RWPE2 (cell line): ENCODE results near the gene HIBCH.

Experiments used
- ATAC-seq: fragments of 200-7000 bp; cut with Tn5 transposase; 3 replicates; pipeline ENCODE4 v1.9.1; 2021; ENCODE audit warnings: low read depth
- DNase-seq: peaks from one replicate; pipeline ENCODE4 v3.0.0-alpha.2; 2020; ENCODE audit warnings: low spot score
- H3K27ac ChIP-seq: fragments of 450-650 bp; 2 replicates; pipeline ENCODE4 v1.5.1; 2017; ENCODE audit warnings: mild to moderate bottlenecking; ENCODE audit not compliant: poor library complexity, severe bottlenecking
- H3K27me3 ChIP-seq: fragments of 250-450 bp; sonication (Bioruptor Pico); 2 replicates; pipeline ENCODE4 v1.5.1; 2021; ENCODE audit warnings: mild to moderate bottlenecking, moderate library complexity; ENCODE audit not compliant: insufficient read depth, poor library complexity, severe bottlenecking
- H3K36me3 ChIP-seq: fragments of 250-450 bp; sonication (Bioruptor Pico); 2 replicates; pipeline ENCODE4 v1.5.1; 2020; ENCODE audit warnings: low read depth, mild to moderate bottlenecking, moderate library complexity
- H3K4me1 ChIP-seq: fragments of 250-450 bp; sonication (Bioruptor Pico); 2 replicates; pipeline ENCODE4 v1.5.1; 2021; ENCODE audit warnings: mild to moderate bottlenecking, moderate library complexity; ENCODE audit not compliant: insufficient read depth, poor library complexity, severe bottlenecking
- H3K4me3 ChIP-seq: fragments of 250-450 bp; sonication (Bioruptor Pico); 2 replicates; pipeline ENCODE4 v1.5.1; 2021; ENCODE audit warnings: mild to moderate bottlenecking, moderate library complexity; ENCODE audit not compliant: severe bottlenecking
- H3K9me3 ChIP-seq: fragments of 250-450 bp; sonication (Bioruptor Pico); 2 replicates; pipeline ENCODE4 v1.5.1; 2021; ENCODE audit warnings: mild to moderate bottlenecking, moderate library complexity; ENCODE audit not compliant: severe bottlenecking
- TF ChIP-seq, protein P1 (sequence below): fragments of 450-650 bp; IDR thresholded peaks from one replicate; pipeline ENCODE4 v1.5.1; 2017; ENCODE audit warnings: mild to moderate bottlenecking, moderate library complexity; ENCODE audit not compliant: poor library complexity, severe bottlenecking

Gene HIBCH

GRCh38 chr2:190352668-190353536 is 33.3 kb upstream of the HIBCH start:
- Histone ChIP-seq H3K27ac (no peak overlapping the region), H3K36me3 (no peaks in the 10 kb centered on the region), H3K27me3 (no peaks in the 10 kb centered on the region), H3K9me3 (no peaks in the 10 kb centered on the region), H3K4me1 (peaks cover 13% of the 10 kb centered on the region), H3K4me3 (no peak overlapping the region)
- ATAC-seq (no peak), DNase-seq (no peak)
- TF ChIP-seq, protein P1, sequence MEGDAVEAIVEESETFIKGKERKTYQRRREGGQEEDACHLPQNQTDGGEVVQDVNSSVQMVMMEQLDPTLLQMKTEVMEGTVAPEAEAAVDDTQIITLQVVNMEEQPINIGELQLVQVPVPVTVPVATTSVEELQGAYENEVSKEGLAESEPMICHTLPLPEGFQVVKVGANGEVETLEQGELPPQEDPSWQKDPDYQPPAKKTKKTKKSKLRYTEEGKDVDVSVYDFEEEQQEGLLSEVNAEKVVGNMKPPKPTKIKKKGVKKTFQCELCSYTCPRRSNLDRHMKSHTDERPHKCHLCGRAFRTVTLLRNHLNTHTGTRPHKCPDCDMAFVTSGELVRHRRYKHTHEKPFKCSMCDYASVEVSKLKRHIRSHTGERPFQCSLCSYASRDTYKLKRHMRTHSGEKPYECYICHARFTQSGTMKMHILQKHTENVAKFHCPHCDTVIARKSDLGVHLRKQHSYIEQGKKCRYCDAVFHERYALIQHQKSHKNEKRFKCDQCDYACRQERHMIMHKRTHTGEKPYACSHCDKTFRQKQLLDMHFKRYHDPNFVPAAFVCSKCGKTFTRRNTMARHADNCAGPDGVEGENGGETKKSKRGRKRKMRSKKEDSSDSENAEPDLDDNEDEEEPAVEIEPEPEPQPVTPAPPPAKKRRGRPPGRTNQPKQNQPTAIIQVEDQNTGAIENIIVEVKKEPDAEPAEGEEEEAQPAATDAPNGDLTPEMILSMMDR: no peak

GRCh38 chr2:190351955-190352354 is 32.3 kb upstream of the HIBCH start:
- Histone ChIP-seq H3K9me3 (no peaks in the 10 kb centered on the region), H3K27me3 (no peaks in the 10 kb centered on the region), H3K36me3 (no peaks in the 10 kb centered on the region), H3K4me1 (peaks cover 7% of the 10 kb centered on the region), H3K4me3 (no peak overlapping the region), H3K27ac (no peak overlapping the region)
- TF ChIP-seq, protein P1: no peak
- ATAC-seq: no peak
- DNase-seq: no peak

GRCh38 chr2:190350371-190350770 is 30.7 kb upstream of the HIBCH start:
- peaks cover 16% of the 10 kb centered on the region for H3K4me1 ChIP-seq
- H3K4me3 ChIP-seq: no peak overlapping the region
- ATAC-seq (no peak), DNase-seq (no peak)
- TF ChIP-seq, protein P1: no peak
- no peak overlapping the region for H3K27ac ChIP-seq
- H3K36me3 ChIP-seq: no peaks in the 10 kb centered on the region
- no peaks in the 10 kb centered on the region for H3K9me3 ChIP-seq
- H3K27me3 ChIP-seq: no peaks in the 10 kb centered on the region

- Histone ChIP-seq H3K4me3 (peak overlapping the region; percentile 49), H3K9me3 (no peaks in the 10 kb centered on the region), H3K27me3 (no peaks in the 10 kb centered on the region), H3K4me1 (peaks cover 17% of the 10 kb centered on the region), H3K27ac (peak overlapping the region; percentile 46), H3K36me3 (no peaks in the 10 kb centered on the region)
- DNase-seq (no peak), ATAC-seq (peak; percentile 67)
- TF ChIP-seq, protein P1: peak; percentile 76
Measured at GRCh38 chr2:190344276-190344827, 24.7 kb upstream of the HIBCH start.
